ENCODE results near the gene SNX20.

The SNX20 gene

DNA sequence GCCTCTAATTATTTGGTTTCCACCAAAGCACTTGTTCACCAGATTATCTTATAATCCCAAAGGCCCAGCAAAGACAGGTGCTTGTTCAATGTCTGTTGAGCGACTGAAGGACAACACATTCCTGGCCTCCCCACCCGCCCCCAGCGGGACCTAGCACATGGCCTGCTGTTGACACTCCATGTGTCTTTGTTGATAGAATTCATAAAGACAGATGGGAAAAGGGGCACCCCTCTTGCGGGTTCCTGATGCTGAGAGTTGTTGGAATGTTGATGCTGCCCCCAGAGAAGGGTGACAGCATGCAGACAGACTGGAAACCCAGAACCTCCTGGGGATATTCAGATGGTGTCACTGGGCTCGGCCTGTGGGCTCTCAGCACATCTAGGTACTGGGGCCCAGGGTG is 36.9 kb downstream of the SNX20 start:
- no peaks in the 10 kb centered on the region for H3K36me3 ChIP-seq (ENCODE audit: insufficient read depth)

DNA sequence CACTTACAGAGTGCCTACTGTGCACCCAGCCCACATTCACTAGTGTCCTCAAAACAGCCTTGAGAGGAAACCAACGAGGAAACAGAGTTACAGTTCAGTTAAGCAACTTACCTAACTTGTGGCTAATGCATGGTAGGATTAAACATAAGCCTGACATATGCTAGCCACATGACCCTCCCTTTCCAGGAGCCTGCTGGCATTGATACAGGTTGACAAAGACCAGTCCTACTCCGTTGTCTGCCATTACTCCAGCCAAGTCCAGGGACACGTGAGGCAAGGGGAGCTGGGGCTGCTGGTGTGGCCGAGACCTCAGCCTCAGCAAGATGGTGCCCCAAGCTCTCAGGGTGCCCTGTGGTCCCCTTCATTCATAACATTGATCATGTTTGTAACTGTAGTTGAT is 37.9 kb downstream of the SNX20 start:
- no peak overlapping the region for H3K9ac ChIP-seq
- H3K4me3 ChIP-seq (IDR thresholded peaks at IDR 0.05; ENCODE audit: insufficient read depth, low read depth, low read length) = no peak overlapping the region
- H3K79me2 ChIP-seq (ENCODE audit: insufficient read depth, low read depth) = no peaks in the 10 kb centered on the region
- H3K36me3 ChIP-seq (ENCODE audit: insufficient read depth) = no peaks in the 10 kb centered on the region
- H4K20me1 ChIP-seq (ENCODE audit: insufficient read depth) = no peaks in the 10 kb centered on the region
- no peak overlapping the region for H2AFZ ChIP-seq (ENCODE audit: low read depth)
- H3K4me1 ChIP-seq (ENCODE audit: low read depth, poor library complexity, severe bottlenecking) = no peaks in the 10 kb centered on the region
- H3K27ac ChIP-seq = no peak overlapping the region
- no peaks in the 10 kb centered on the region for H3K27me3 ChIP-seq (ENCODE audit: insufficient read depth, low read depth)
- TF ChIP-seq, protein P1, sequence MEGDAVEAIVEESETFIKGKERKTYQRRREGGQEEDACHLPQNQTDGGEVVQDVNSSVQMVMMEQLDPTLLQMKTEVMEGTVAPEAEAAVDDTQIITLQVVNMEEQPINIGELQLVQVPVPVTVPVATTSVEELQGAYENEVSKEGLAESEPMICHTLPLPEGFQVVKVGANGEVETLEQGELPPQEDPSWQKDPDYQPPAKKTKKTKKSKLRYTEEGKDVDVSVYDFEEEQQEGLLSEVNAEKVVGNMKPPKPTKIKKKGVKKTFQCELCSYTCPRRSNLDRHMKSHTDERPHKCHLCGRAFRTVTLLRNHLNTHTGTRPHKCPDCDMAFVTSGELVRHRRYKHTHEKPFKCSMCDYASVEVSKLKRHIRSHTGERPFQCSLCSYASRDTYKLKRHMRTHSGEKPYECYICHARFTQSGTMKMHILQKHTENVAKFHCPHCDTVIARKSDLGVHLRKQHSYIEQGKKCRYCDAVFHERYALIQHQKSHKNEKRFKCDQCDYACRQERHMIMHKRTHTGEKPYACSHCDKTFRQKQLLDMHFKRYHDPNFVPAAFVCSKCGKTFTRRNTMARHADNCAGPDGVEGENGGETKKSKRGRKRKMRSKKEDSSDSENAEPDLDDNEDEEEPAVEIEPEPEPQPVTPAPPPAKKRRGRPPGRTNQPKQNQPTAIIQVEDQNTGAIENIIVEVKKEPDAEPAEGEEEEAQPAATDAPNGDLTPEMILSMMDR (conservative IDR thresholded peaks at IDR 0.05; ENCODE audit: low read depth, low read length) = no peak
- H3K4me2 ChIP-seq = no peak overlapping the region

More for the DNA sequence above, 36.9 kb downstream of the SNX20 start:
- Histone ChIP-seq H3K4me3 (IDR thresholded peaks at IDR 0.05; ENCODE audit: insufficient read depth, low read depth, low read length) (no peak overlapping the region), H3K27ac (no peak overlapping the region), H3K27me3 (ENCODE audit: insufficient read depth, low read depth) (no peaks in the 10 kb centered on the region), H3K4me1 (ENCODE audit: low read depth, poor library complexity, severe bottlenecking) (no peaks in the 10 kb centered on the region), H3K9ac (no peak overlapping the region), H3K79me2 (ENCODE audit: insufficient read depth, low read depth) (no peaks in the 10 kb centered on the region), H2AFZ (ENCODE audit: low read depth) (no peak overlapping the region), H3K4me2 (no peak overlapping the region), H4K20me1 (ENCODE audit: insufficient read depth) (no peaks in the 10 kb centered on the region)
- TF ChIP-seq, protein P1 (conservative IDR thresholded peaks at IDR 0.05; ENCODE audit: low read depth, low read length) = no peak

DNA sequence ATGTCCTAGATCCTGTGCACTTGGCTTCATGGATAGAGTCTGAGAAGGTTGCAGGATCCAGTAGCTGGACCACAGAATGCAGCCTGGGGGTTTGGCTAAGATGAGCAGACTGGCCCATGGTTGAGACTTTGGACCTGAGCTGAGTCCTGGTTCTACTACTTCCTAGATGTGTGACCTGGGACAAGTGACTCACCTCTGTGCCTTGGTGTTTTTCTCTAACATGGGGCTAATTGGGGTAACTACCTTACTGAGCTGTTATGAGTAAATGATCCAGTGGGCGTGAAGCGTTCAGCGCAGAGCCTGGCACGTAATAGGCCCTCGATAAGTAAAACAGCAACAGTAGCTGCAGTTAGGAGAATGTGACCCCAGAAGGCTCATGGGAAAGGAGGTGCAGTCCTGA is 38.8 kb downstream of the SNX20 start:
- Histone ChIP-seq H4K20me1 (ENCODE audit: insufficient read depth) (no peaks in the 10 kb centered on the region), H3K9ac (no peak overlapping the region), H3K27ac (no peak overlapping the region), H3K79me2 (ENCODE audit: insufficient read depth, low read depth) (no peaks in the 10 kb centered on the region), H3K27me3 (ENCODE audit: insufficient read depth, low read depth) (no peaks in the 10 kb centered on the region), H3K36me3 (ENCODE audit: insufficient read depth) (no peaks in the 10 kb centered on the region), H3K4me2 (no peak overlapping the region), H2AFZ (ENCODE audit: low read depth) (no peak overlapping the region), H3K4me3 (IDR thresholded peaks at IDR 0.05; ENCODE audit: insufficient read depth, low read depth, low read length) (no peak overlapping the region), H3K4me1 (ENCODE audit: low read depth, poor library complexity, severe bottlenecking) (no peaks in the 10 kb centered on the region)
- TF ChIP-seq, protein P1 (conservative IDR thresholded peaks at IDR 0.05; ENCODE audit: low read depth, low read length) = no peak

DNA sequence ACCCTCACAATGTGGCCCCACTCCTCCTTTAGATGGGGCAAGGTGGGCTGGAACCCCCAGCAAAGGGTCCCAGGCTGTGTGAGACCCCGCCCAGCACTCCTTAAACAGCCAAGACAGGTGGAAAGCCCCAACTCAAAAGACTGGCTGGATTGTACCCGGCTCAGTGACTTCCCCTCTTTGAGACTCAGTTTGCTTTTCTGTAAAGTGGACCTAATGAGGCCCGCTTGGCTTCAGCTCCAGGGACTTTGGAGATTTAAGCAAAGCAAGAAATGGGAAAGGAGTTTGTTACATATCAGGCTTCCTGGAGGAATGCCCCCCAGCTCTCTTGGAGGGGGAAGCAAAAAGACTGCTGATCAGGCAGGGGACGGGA is 39.3 kb downstream of the SNX20 start:
- no peak overlapping the region for H3K9ac ChIP-seq
- no peaks in the 10 kb centered on the region for H4K20me1 ChIP-seq (ENCODE audit: insufficient read depth)
- H3K4me3 ChIP-seq (IDR thresholded peaks at IDR 0.05; ENCODE audit: insufficient read depth, low read depth, low read length) = no peak overlapping the region
- H3K27me3 ChIP-seq (ENCODE audit: insufficient read depth, low read depth) = no peaks in the 10 kb centered on the region
- H3K4me2 ChIP-seq = no peak overlapping the region
- H3K36me3 ChIP-seq (ENCODE audit: insufficient read depth) = no peaks in the 10 kb centered on the region
- no peak overlapping the region for H2AFZ ChIP-seq (ENCODE audit: low read depth)
- no peaks in the 10 kb centered on the region for H3K79me2 ChIP-seq (ENCODE audit: insufficient read depth, low read depth)
- H3K27ac ChIP-seq = no peak overlapping the region
- H3K4me1 ChIP-seq (ENCODE audit: low read depth, poor library complexity, severe bottlenecking) = no peaks in the 10 kb centered on the region
- TF ChIP-seq, protein P1 (conservative IDR thresholded peaks at IDR 0.05; ENCODE audit: low read depth, low read length) = no peak

Data from KMS-11 (cell line).